ENCODE data around the gene NPHP4. TPM values are rescaled to one million over a fixed set of nuclear protein-coding genes. Genes with fewer than 3 reads are reported as not detected.

The NPHP4 gene
- total RNA-seq, 1 donor from 2014 or later = 16.1 TPM

DNA sequence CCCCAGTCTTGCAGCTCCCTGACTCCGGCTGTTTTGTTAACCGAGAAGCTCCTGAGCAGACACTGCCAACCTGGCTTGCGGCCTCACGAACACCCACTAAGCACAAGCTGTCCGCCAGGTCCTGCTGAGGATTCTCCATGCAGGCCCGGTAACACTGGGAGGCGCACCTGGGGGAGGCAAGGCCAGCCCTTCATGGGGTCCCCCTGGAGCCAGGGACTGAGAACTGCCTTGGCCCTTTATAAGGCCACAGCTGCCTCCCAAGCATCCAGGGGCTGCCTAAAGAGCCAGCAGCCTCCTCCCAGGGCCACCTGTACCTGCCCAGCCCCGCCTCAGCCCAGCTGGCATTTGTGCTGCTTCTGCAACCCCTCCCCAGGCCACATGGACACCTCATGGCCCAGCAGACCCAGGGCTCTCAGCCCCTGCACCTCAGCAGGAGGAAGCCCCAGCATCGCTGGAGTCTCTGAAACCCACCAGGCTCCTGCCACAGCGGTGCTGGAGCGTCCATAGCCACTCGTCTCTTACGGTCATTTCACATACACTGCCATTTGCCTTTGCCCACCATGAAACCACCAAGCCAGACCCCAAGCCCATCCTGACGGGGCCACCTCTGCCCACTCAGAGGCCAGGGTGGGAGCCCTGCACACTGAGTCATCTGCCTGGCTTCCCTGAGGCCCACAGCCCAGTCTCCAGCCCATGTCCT, 82.5 kb downstream of the NPHP4 start:
- DNase-seq = no peak
- Histone ChIP-seq H3K27ac (no peak overlapping the region), H3K4me1 (no peaks in the 10 kb centered on the region), H3K9me3 (no peaks in the 10 kb centered on the region), H3K27me3 (ENCODE audit: low read depth) (no peaks in the 10 kb centered on the region), H3K36me3 (peaks cover 39% of the 10 kb centered on the region), H3K4me3 (no peak overlapping the region)
- intact Hi-C loops (cut with DNase I) = no loop called here
- TF ChIP-seq, protein P1, sequence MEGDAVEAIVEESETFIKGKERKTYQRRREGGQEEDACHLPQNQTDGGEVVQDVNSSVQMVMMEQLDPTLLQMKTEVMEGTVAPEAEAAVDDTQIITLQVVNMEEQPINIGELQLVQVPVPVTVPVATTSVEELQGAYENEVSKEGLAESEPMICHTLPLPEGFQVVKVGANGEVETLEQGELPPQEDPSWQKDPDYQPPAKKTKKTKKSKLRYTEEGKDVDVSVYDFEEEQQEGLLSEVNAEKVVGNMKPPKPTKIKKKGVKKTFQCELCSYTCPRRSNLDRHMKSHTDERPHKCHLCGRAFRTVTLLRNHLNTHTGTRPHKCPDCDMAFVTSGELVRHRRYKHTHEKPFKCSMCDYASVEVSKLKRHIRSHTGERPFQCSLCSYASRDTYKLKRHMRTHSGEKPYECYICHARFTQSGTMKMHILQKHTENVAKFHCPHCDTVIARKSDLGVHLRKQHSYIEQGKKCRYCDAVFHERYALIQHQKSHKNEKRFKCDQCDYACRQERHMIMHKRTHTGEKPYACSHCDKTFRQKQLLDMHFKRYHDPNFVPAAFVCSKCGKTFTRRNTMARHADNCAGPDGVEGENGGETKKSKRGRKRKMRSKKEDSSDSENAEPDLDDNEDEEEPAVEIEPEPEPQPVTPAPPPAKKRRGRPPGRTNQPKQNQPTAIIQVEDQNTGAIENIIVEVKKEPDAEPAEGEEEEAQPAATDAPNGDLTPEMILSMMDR (IDR thresholded peaks at IDR 0.05) = no peak
- no peak for ATAC-seq

DNA sequence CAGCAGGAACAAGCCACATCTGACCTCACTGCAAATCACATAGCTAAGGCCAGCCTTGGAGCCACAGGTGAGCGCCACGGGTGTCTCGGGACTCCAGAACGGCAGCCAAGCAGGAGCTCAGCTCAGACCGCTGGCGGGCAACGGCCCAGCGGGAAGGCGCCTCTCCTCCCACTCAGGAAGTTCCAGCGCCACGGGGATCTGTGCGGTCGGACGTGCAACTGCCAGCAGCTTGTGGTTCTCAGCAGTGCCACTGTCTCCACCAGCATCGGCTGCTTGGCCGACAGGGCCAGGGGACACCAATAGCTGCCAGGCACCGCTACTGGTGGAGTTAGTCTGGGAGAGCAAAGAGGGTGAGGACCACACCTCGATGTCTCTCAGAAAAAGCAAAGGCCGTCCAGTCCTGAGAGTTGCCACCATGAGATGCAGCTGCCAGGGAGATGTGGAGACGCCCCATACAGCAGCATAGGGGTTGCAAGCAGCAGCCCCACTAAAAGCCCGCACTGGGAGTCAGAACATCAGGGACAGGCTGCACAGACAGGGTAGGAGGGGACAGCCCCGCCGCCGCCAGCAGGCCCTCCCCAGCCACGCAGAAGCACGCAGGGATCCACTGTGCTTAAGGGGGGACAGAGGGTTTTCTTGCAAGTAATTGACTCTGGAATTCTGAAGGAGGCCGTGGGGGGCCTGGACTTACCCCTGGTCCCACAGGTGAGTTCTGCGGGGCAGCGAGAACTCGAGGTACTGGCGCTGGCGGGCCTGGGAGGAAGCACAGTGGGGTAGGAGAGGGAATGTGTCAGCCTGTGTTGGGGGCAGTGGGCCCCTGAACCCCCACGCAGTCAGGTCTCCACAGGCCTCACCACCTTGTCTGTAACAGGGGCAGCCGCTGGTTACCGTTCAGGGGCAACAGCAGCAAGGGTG, 83.5 kb downstream of the NPHP4 start:
- no peak for ATAC-seq
- H3K36me3 ChIP-seq = peaks cover 49% of the 10 kb centered on the region

DNA sequence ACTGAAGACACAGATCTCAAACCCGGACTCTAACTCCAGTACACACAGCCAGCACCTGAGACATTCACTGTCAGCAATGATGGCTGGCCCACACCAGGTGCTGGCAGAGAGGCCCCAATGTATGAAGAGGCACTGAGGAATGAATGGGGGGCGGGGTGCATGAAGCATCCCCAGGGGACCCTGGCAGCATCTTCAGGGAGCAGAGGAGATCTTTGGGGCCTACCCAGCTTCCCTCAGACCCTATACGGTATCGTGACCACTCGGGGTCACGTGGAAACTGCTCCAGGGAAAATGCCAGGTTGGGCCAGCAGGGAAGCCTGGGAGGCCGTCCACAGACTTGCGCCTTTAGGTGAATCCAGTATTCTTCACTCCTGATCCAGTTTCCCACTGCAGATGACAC, 84.3 kb downstream of the NPHP4 start:
- Histone ChIP-seq H3K36me3 (peaks cover 56% of the 10 kb centered on the region), H3K27ac (no peak overlapping the region), H3K9me3 (no peaks in the 10 kb centered on the region), H3K4me1 (no peaks in the 10 kb centered on the region), H3K27me3 (ENCODE audit: low read depth) (no peaks in the 10 kb centered on the region), H3K4me3 (no peak overlapping the region)
- no peak for ATAC-seq
- intact Hi-C loops (cut with DNase I) = no loop called here
- no peak for DNase-seq
- TF ChIP-seq, protein P1 (IDR thresholded peaks at IDR 0.05) = no peak

More for the DNA sequence above, 83.5 kb downstream of the NPHP4 start:
- TF ChIP-seq, protein P1 (IDR thresholded peaks at IDR 0.05) = no peak
- H3K4me1 ChIP-seq = no peaks in the 10 kb centered on the region
- intact Hi-C loops (cut with DNase I) = no loop called here
- no peaks in the 10 kb centered on the region for H3K27me3 ChIP-seq (ENCODE audit: low read depth)
- DNase-seq = peak; percentile 34
- H3K9me3 ChIP-seq = no peaks in the 10 kb centered on the region
- no peak overlapping the region for H3K4me3 ChIP-seq
- no peak overlapping the region for H3K27ac ChIP-seq

DNA sequence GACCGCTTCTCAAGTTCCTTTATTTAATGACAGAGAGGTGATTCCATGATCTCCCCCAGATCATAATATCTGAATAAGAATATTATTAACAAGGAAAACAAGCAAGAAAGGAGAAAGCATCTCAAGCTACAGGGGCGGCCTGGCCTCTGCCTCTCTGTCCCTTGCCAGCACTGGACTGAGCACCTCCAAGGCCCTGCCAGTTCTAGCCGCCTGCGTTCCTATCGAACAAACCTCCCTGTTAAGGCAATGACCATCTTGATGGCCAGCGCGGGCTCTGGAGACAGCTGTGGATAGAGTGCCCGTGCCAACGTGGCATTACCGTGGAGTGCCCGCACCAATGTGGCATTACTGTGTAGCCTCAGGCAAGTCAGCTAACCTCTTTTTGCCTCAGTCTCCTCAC, 84.8 kb downstream of the NPHP4 start:
- Histone ChIP-seq H3K4me3 (no peak overlapping the region), H3K27ac (no peak overlapping the region), H3K9me3 (no peaks in the 10 kb centered on the region), H3K27me3 (ENCODE audit: low read depth) (no peaks in the 10 kb centered on the region), H3K36me3 (peaks cover 59% of the 10 kb centered on the region), H3K4me1 (no peaks in the 10 kb centered on the region)
- ATAC-seq (no peak), DNase-seq (no peak)
- intact Hi-C loops (cut with DNase I) = no loop called here
- TF ChIP-seq, protein P1 (IDR thresholded peaks at IDR 0.05) = no peak

DNA sequence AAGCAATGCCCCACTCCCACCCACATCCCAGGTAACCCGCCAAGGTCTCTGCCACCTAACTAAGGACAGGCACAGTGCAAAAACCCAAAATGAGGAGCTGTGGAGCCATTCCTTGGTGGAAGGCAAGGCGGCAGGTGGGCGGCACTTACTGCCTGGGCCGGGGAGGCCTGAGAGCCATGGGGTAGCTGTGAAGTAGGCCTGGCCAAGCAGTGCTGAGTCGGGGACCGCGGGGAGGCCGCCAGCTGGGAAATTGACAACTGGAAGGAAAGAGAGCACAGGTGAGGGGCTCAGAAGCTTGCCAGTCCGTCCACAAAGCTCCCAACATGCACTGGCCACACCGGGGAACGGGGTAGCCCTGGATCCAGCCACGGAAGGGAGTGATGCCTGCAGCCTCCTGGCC, 85.3 kb downstream of the NPHP4 start:
- DNase-seq (no peak), ATAC-seq (no peak)
- no peaks in the 10 kb centered on the region for H3K9me3 ChIP-seq
- peaks cover 59% of the 10 kb centered on the region for H3K36me3 ChIP-seq
- H3K4me1 ChIP-seq = no peaks in the 10 kb centered on the region
- H3K27me3 ChIP-seq (ENCODE audit: low read depth) = no peaks in the 10 kb centered on the region
- TF ChIP-seq, protein P1 (IDR thresholded peaks at IDR 0.05) = no peak
- H3K27ac ChIP-seq = no peak overlapping the region
- no peak overlapping the region for H3K4me3 ChIP-seq
- intact Hi-C loops (cut with DNase I) = no loop called here
